ENCODE measurements around the gene CCDC142.

DNA sequence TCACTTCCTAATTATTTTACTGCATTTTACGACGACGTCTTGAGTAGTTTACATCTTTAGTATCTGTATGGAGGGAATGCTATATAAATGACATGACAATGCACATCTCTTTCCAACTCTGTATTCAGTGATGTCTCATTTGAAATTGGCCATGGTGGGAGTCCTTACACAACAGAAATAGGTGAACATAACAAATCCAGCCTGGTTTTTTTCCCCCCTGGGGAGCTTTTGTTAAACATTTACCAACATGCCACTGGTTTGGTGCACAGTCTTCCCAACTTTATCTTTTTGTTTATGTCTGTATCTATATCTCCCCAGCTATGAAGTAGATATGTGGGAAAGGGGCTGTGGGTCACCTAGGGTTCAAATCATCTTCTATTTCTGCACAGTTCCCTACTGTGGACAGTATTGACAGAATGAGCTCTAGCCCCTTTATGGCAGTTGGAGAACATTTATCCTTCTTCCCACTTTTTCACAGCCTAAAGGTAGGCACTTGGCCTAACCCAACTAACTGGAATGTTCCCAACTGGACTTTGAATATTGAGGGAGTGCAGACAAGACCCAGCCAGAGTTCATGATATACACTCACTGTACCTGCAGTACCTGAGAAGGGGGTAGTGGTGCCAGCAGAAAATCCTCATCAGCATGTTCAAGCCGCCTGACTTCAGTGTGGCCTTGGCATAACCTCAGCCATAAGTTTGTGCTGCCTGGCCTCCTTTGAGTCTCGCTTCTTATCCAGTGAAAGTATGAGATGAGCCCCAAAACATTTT, 35.4 kb downstream of the CCDC142 start:
- TF ChIP-seq, protein P1, sequence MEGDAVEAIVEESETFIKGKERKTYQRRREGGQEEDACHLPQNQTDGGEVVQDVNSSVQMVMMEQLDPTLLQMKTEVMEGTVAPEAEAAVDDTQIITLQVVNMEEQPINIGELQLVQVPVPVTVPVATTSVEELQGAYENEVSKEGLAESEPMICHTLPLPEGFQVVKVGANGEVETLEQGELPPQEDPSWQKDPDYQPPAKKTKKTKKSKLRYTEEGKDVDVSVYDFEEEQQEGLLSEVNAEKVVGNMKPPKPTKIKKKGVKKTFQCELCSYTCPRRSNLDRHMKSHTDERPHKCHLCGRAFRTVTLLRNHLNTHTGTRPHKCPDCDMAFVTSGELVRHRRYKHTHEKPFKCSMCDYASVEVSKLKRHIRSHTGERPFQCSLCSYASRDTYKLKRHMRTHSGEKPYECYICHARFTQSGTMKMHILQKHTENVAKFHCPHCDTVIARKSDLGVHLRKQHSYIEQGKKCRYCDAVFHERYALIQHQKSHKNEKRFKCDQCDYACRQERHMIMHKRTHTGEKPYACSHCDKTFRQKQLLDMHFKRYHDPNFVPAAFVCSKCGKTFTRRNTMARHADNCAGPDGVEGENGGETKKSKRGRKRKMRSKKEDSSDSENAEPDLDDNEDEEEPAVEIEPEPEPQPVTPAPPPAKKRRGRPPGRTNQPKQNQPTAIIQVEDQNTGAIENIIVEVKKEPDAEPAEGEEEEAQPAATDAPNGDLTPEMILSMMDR (conservative IDR thresholded peaks at IDR 0.05), result no peak
- TF ChIP-seq ZFX (IDR thresholded peaks at IDR 0.05), result no peak

Measured in C4-2B (cell line).